ENCODE data around the gene UTS2. TPM values are rescaled to one million over a fixed set of nuclear protein-coding genes. Genes with fewer than 3 reads are reported as not detected.

UTS2 gene
- total and polyA plus RNA-seq, 2 of the 4 experiments (the other 2 are of a cell fraction), result not detected

Other genes with a start within 250 kb of the UTS2 start
- gene VAMP3, start 81.8 kb downstream of the UTS2 start, total RNA-seq (2012; rRNA removed), result 280 and 354 TPM in 2 replicates
- 88.0 and 99.1 TPM in 2 replicates for gene VAMP3, start 81.8 kb downstream of the UTS2 start, polyA plus RNA-seq (2012; rRNA removed)
- 3.4 and 3.6 TPM in 2 replicates for gene PER3, start 68.8 kb downstream of the UTS2 start, total RNA-seq (2012; rRNA removed)
- gene PER3, start 68.8 kb downstream of the UTS2 start, polyA plus RNA-seq (2012; rRNA removed), result 4.2 and 4.8 TPM in 2 replicates
- 0.56 and 0.72 TPM in 2 replicates for gene TNFRSF9, start 87.8 kb upstream of the UTS2 start, total RNA-seq (2012; rRNA removed)
- gene TNFRSF9, start 87.8 kb upstream of the UTS2 start, polyA plus RNA-seq (2012; rRNA removed), result 0.43 and 0.56 TPM in 2 replicates
- gene PARK7, start 108.6 kb upstream of the UTS2 start, total RNA-seq (2012; rRNA removed), result 207 and 384 TPM in 2 replicates
- 348 and 357 TPM in 2 replicates for gene PARK7, start 108.6 kb upstream of the UTS2 start, polyA plus RNA-seq (2012; rRNA removed)
- 101 and 106 TPM in 2 replicates for gene ERRFI1, start 173.2 kb upstream of the UTS2 start, total RNA-seq (2012; rRNA removed)
- 102 and 145 TPM in 2 replicates for gene ERRFI1, start 173.2 kb upstream of the UTS2 start, polyA plus RNA-seq (2012; rRNA removed)